ENCODE results near the gene HEY2.

Gene HEY2

GRCh38 chr6:125727216-125727615 lies 22.2 kb upstream of the HEY2 start:
- no peak for DNase-seq (ENCODE audit: low read depth)
- Histone ChIP-seq H3K27me3 (replicated peaks; ENCODE audit: control insufficient read depth, insufficient read depth, low read length) (no peaks in the 10 kb centered on the region), H3K36me3 (ENCODE audit: control insufficient read depth, insufficient read depth, low read length, severe bottlenecking) (no peaks in the 10 kb centered on the region), H3K9ac (ENCODE audit: low read length) (no peak overlapping the region), H3K9me3 (ENCODE audit: control insufficient read depth, low read length) (no peaks in the 10 kb centered on the region), H3K4me3 (ENCODE audit: low read length) (no peak overlapping the region), H3K4me1 (ENCODE audit: control insufficient read depth, insufficient read depth, low read length) (peaks cover 11% of the 10 kb centered on the region)

GRCh38 chr6:125728739-125729138 lies 20.7 kb upstream of the HEY2 start:
- no peak overlapping the region for H3K4me3 ChIP-seq (ENCODE audit: low read length)
- no peaks in the 10 kb centered on the region for H3K36me3 ChIP-seq (ENCODE audit: control insufficient read depth, insufficient read depth, low read length, severe bottlenecking)
- DNase-seq (ENCODE audit: low read depth), result no peak
- H3K27me3 ChIP-seq (replicated peaks; ENCODE audit: control insufficient read depth, insufficient read depth, low read length), result no peaks in the 10 kb centered on the region
- H3K9me3 ChIP-seq (ENCODE audit: control insufficient read depth, low read length), result no peaks in the 10 kb centered on the region
- peaks cover 11% of the 10 kb centered on the region for H3K4me1 ChIP-seq (ENCODE audit: control insufficient read depth, insufficient read depth, low read length)
- no peak overlapping the region for H3K9ac ChIP-seq (ENCODE audit: low read length)

- no peaks in the 10 kb centered on the region for H3K9me3 ChIP-seq (ENCODE audit: control insufficient read depth, low read length)
These were observed 19.4 kb upstream of the HEY2 start for GRCh38 chr6:125729983-125730382.

GRCh38 chr6:125732398-125732797 lies 17.0 kb upstream of the HEY2 start:
- Histone ChIP-seq H3K4me1 (ENCODE audit: control insufficient read depth, insufficient read depth, low read length) (peaks cover 11% of the 10 kb centered on the region), H3K9me3 (ENCODE audit: control insufficient read depth, low read length) (no peaks in the 10 kb centered on the region), H3K4me3 (ENCODE audit: low read length) (no peak overlapping the region), H3K36me3 (ENCODE audit: control insufficient read depth, insufficient read depth, low read length, severe bottlenecking) (no peaks in the 10 kb centered on the region), H3K27me3 (replicated peaks; ENCODE audit: control insufficient read depth, insufficient read depth, low read length) (no peaks in the 10 kb centered on the region), H3K9ac (ENCODE audit: low read length) (no peak overlapping the region)
- DNase-seq (ENCODE audit: low read depth), result no peak

More at GRCh38 chr6:125729983-125730382, 19.4 kb upstream of the HEY2 start:
- Histone ChIP-seq H3K4me1 (ENCODE audit: control insufficient read depth, insufficient read depth, low read length) (peaks cover 11% of the 10 kb centered on the region), H3K27me3 (replicated peaks; ENCODE audit: control insufficient read depth, insufficient read depth, low read length) (no peaks in the 10 kb centered on the region), H3K9ac (ENCODE audit: low read length) (no peak overlapping the region), H3K36me3 (ENCODE audit: control insufficient read depth, insufficient read depth, low read length, severe bottlenecking) (no peaks in the 10 kb centered on the region), H3K4me3 (ENCODE audit: low read length) (no peak overlapping the region)
- DNase-seq (ENCODE audit: low read depth), result no peak

GRCh38 chr6:125733516-125734300 lies 15.7 kb upstream of the HEY2 start:
- Histone ChIP-seq H3K4me1 (ENCODE audit: control insufficient read depth, insufficient read depth, low read length) (peaks cover 7% of the 10 kb centered on the region), H3K36me3 (ENCODE audit: control insufficient read depth, insufficient read depth, low read length, severe bottlenecking) (no peaks in the 10 kb centered on the region), H3K27me3 (replicated peaks; ENCODE audit: control insufficient read depth, insufficient read depth, low read length) (no peaks in the 10 kb centered on the region), H3K4me3 (ENCODE audit: low read length) (no peak overlapping the region), H3K9ac (ENCODE audit: low read length) (no peak overlapping the region), H3K9me3 (ENCODE audit: control insufficient read depth, low read length) (no peaks in the 10 kb centered on the region)
- no peak for DNase-seq (ENCODE audit: low read depth)

- no peaks in the 10 kb centered on the region for H3K9me3 ChIP-seq (ENCODE audit: control insufficient read depth, low read length)
- H3K4me1 ChIP-seq (ENCODE audit: control insufficient read depth, insufficient read depth, low read length), result no peaks in the 10 kb centered on the region
- no peaks in the 10 kb centered on the region for H3K27me3 ChIP-seq (replicated peaks; ENCODE audit: control insufficient read depth, insufficient read depth, low read length)
These were observed 11.2 kb upstream of the HEY2 start for GRCh38 chr6:125738276-125738675.

GRCh38 chr6:125739364-125739763 lies 10.1 kb upstream of the HEY2 start:
- Histone ChIP-seq H3K4me1 (ENCODE audit: control insufficient read depth, insufficient read depth, low read length) (no peaks in the 10 kb centered on the region), H3K36me3 (ENCODE audit: control insufficient read depth, insufficient read depth, low read length, severe bottlenecking) (no peaks in the 10 kb centered on the region), H3K27me3 (replicated peaks; ENCODE audit: control insufficient read depth, insufficient read depth, low read length) (no peaks in the 10 kb centered on the region), H3K9me3 (ENCODE audit: control insufficient read depth, low read length) (no peaks in the 10 kb centered on the region), H3K9ac (ENCODE audit: low read length) (no peak overlapping the region), H3K4me3 (ENCODE audit: low read length) (no peak overlapping the region)
- no peak for DNase-seq (ENCODE audit: low read depth)

More at GRCh38 chr6:125738276-125738675, 11.2 kb upstream of the HEY2 start:
- DNase-seq (ENCODE audit: low read depth), result no peak
- Histone ChIP-seq H3K36me3 (ENCODE audit: control insufficient read depth, insufficient read depth, low read length, severe bottlenecking) (no peaks in the 10 kb centered on the region), H3K9ac (ENCODE audit: low read length) (no peak overlapping the region), H3K4me3 (ENCODE audit: low read length) (no peak overlapping the region)

- Histone ChIP-seq H3K9me3 (ENCODE audit: control insufficient read depth, low read length) (no peaks in the 10 kb centered on the region), H3K9ac (ENCODE audit: low read length) (no peak overlapping the region), H3K36me3 (ENCODE audit: control insufficient read depth, insufficient read depth, low read length, severe bottlenecking) (no peaks in the 10 kb centered on the region), H3K4me3 (ENCODE audit: low read length) (no peak overlapping the region), H3K4me1 (ENCODE audit: control insufficient read depth, insufficient read depth, low read length) (no peaks in the 10 kb centered on the region), H3K27me3 (replicated peaks; ENCODE audit: control insufficient read depth, insufficient read depth, low read length) (peaks cover 9% of the 10 kb centered on the region)
- DNase-seq (ENCODE audit: low read depth), result no peak
These were observed 8.1 kb upstream of the HEY2 start for GRCh38 chr6:125741336-125741735.

GRCh38 chr6:125742024-125742423 lies 7.4 kb upstream of the HEY2 start:
- peaks cover 13% of the 10 kb centered on the region for H3K27me3 ChIP-seq (replicated peaks; ENCODE audit: control insufficient read depth, insufficient read depth, low read length)
- H3K9ac ChIP-seq (ENCODE audit: low read length), result no peak overlapping the region
- DNase-seq (ENCODE audit: low read depth), result no peak
- peaks cover 6% of the 10 kb centered on the region for H3K4me1 ChIP-seq (ENCODE audit: control insufficient read depth, insufficient read depth, low read length)
- no peaks in the 10 kb centered on the region for H3K36me3 ChIP-seq (ENCODE audit: control insufficient read depth, insufficient read depth, low read length, severe bottlenecking)
- no peaks in the 10 kb centered on the region for H3K9me3 ChIP-seq (ENCODE audit: control insufficient read depth, low read length)
- no peak overlapping the region for H3K4me3 ChIP-seq (ENCODE audit: low read length)

GRCh38 chr6:125742464-125743120 lies 6.8 kb upstream of the HEY2 start:
- Histone ChIP-seq H3K27me3 (replicated peaks; ENCODE audit: control insufficient read depth, insufficient read depth, low read length) (peaks cover 13% of the 10 kb centered on the region), H3K9me3 (ENCODE audit: control insufficient read depth, low read length) (no peaks in the 10 kb centered on the region), H3K4me3 (ENCODE audit: low read length) (no peak overlapping the region), H3K9ac (ENCODE audit: low read length) (no peak overlapping the region), H3K4me1 (ENCODE audit: control insufficient read depth, insufficient read depth, low read length) (peaks cover 12% of the 10 kb centered on the region), H3K36me3 (ENCODE audit: control insufficient read depth, insufficient read depth, low read length, severe bottlenecking) (no peaks in the 10 kb centered on the region)
- no peak for DNase-seq (ENCODE audit: low read depth)

- Histone ChIP-seq H3K4me3 (ENCODE audit: low read length) (no peak overlapping the region), H3K9ac (ENCODE audit: low read length) (no peak overlapping the region), H3K36me3 (ENCODE audit: control insufficient read depth, insufficient read depth, low read length, severe bottlenecking) (no peaks in the 10 kb centered on the region), H3K9me3 (ENCODE audit: control insufficient read depth, low read length) (no peaks in the 10 kb centered on the region), H3K4me1 (ENCODE audit: control insufficient read depth, insufficient read depth, low read length) (peaks cover 14% of the 10 kb centered on the region), H3K27me3 (replicated peaks; ENCODE audit: control insufficient read depth, insufficient read depth, low read length) (peaks cover 13% of the 10 kb centered on the region)
- no peak for DNase-seq (ENCODE audit: low read depth)
These were observed 5.8 kb upstream of the HEY2 start for GRCh38 chr6:125743604-125744003.

All from adipocyte (in vitro differentiated cells).